Body of pancreas (tissue), 4 donors: ENCODE measurements around the gene C9orf78. TPM values are rescaled to one million over a fixed set of nuclear protein-coding genes. Genes with fewer than 3 reads are reported as not detected.

Source experiments
- ATAC-seq: fragments of 150-250 bp; one replicate; pipeline ENCODE4 v1.9.1; 2016
- DNase-seq, 4 donors: peaks; one replicate each; pipeline ENCODE4 v3.0.0-alpha.2; 2019
- H3K27ac ChIP-seq, 4 donors: fragments of 200-600 bp; sonication (generic); 1 replicate in 3 of 4; 2 replicates in 1 of 4; pipeline versions ENCODE4 v1.5.1 to v1.6.1; 2016 to 2019; ENCODE audit warnings: mild to moderate bottlenecking in 1 of 4, mixed read lengths in 1 of 4, moderate library complexity in 1 of 4
- H3K27me3 ChIP-seq, 2 donors: fragments of 200-600 bp; sonication (generic); one replicate each; pipeline ENCODE4 v1.6.0; 2016; ENCODE audit warnings: mild to moderate bottlenecking in 1 of 2
- H3K36me3 ChIP-seq, 2 donors: fragments of 200-600 bp; sonication (generic); replicated peaks in 1 of 2; 2 replicates each; pipeline ENCODE4 v1.5.1; 2016; ENCODE audit warnings: low read depth in 2 of 2; ENCODE audit not compliant: insufficient read depth in 1 of 2
- H3K4me1 ChIP-seq: fragments of 200-600 bp; sonication (generic); one replicate; pipeline ENCODE4 v1.6.0; 2016
- H3K4me3 ChIP-seq, 2 donors: fragments of 200-600 bp; sonication (generic); 1 replicate in 1 of 2; 2 replicates in 1 of 2; pipeline ENCODE4 v1.5.1; 2016 to 2019
- H3K9me3 ChIP-seq, 3 donors: fragments of 200-600 bp; sonication (generic); 1 replicate in 2 of 3; 2 replicates in 1 of 3; pipeline ENCODE4 v1.5.1; 2016
- POLR2A ChIP-seq, 3 donors: fragments of 450-650 bp; IDR thresholded peaks; one replicate each; pipeline ENCODE4 v1.6.1; 2016; ENCODE audit warnings: antibody characterized with exemption in 3 of 3, mild to moderate bottlenecking in 2 of 3
- WGBS, 2 donors: methylation state at CpG; one replicate each; pipeline ENCODE4 v1.1.5; 2017; 5-methylcytosine and 5-hydroxymethylcytosine counted together
- intact Hi-C: fragments of 100-400 bp; cut with DNase I; formaldehyde crosslinking; loops from one replicate; pipeline ENCODE4 v1.15.1; 2023
- total RNA-seq, 2 donors: library from RNA; depleted of rRNA; stranded (reverse); fragments of >200 nt; gene quantifications; one replicate each; pipeline ENCODE4 v1.1.0, GENCODE V29; 2016
- TF ChIP-seq, protein P1 (sequence below), 7 experiments: fragments of 450-650 bp in 4 of 7; fragments of 200-600 bp in 3 of 7; sonication (generic) in 3 of 7; IDR thresholded peaks; one replicate each; pipeline ENCODE4 v1.5.1; 2016 to 2019; ENCODE audit warnings: antibody characterized with exemption in 7 of 7

Gene C9orf78
- total RNA-seq, 2 donors from 2014 or later, result 25.1 to 48.0 TPM

- no peaks in the 10 kb centered on the region for H3K9me3 ChIP-seq
- DNase-seq, result no peak
- no peak overlapping the region for H3K27ac ChIP-seq
- TF ChIP-seq POLR2A (IDR thresholded peaks at IDR 0.05), result no peak
- TF ChIP-seq, protein P1, sequence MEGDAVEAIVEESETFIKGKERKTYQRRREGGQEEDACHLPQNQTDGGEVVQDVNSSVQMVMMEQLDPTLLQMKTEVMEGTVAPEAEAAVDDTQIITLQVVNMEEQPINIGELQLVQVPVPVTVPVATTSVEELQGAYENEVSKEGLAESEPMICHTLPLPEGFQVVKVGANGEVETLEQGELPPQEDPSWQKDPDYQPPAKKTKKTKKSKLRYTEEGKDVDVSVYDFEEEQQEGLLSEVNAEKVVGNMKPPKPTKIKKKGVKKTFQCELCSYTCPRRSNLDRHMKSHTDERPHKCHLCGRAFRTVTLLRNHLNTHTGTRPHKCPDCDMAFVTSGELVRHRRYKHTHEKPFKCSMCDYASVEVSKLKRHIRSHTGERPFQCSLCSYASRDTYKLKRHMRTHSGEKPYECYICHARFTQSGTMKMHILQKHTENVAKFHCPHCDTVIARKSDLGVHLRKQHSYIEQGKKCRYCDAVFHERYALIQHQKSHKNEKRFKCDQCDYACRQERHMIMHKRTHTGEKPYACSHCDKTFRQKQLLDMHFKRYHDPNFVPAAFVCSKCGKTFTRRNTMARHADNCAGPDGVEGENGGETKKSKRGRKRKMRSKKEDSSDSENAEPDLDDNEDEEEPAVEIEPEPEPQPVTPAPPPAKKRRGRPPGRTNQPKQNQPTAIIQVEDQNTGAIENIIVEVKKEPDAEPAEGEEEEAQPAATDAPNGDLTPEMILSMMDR (IDR thresholded peaks at IDR 0.05), result no peak
- intact Hi-C loops, result no loop called here
- H3K27me3 ChIP-seq, result no peaks in the 10 kb centered on the region
- no peaks in the 10 kb centered on the region for H3K4me1 ChIP-seq
- no peak for ATAC-seq
- 42 to 64% methylated on average over 8 to 11 of the region's 11 CpGs for WGBS, 2 donors
- no peak overlapping the region for H3K4me3 ChIP-seq
- peaks cover 0 to 8% of the 10 kb centered on the region in 2 donors for H3K36me3 ChIP-seq
These were observed 30.0 kb upstream of the C9orf78 start for GRCh38 chr9:129864991-129865647.

- DNase-seq, result peak in 1 of 4 donors; percentile 22
- no peak for ATAC-seq
- H3K9me3 ChIP-seq, result no peaks in the 10 kb centered on the region
- no peak overlapping the region for H3K4me3 ChIP-seq
- H3K27me3 ChIP-seq, result no peaks in the 10 kb centered on the region
- peaks cover 0 to 8% of the 10 kb centered on the region in 2 donors for H3K36me3 ChIP-seq
- WGBS, 2 donors, result 67 to 87% methylated on average over 14 of the region's 14 CpGs
- no peaks in the 10 kb centered on the region for H3K4me1 ChIP-seq
- H3K27ac ChIP-seq, result no peak overlapping the region
- TF ChIP-seq POLR2A (IDR thresholded peaks at IDR 0.05), result no peak
- TF ChIP-seq, protein P1 (IDR thresholded peaks at IDR 0.05), result no peak
- intact Hi-C loops, result no loop called here
These were observed 28.1 kb upstream of the C9orf78 start for GRCh38 chr9:129863059-129863690.

DNA sequence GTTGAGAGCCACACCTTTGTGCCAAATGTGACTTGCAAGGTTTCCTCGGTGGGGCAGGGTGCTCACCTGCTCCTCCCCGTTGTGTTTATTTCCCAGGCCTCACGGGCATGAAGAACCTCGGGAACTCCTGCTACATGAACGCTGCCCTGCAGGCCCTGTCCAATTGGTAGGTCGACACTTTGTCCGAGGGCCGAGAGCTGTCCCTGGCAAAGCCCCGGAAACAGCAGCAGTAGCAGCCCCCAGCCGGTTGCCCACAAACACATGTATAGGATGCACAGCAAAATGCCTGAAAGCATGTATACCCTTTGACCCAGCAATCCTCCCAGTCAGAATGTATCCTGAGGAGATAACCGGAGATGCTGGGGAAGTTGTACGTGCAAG lies 26.4 kb upstream of the C9orf78 start:
- Histone ChIP-seq H3K4me3 (no peak overlapping the region), H3K36me3 (peaks cover 0 to 8% of the 10 kb centered on the region in 2 donors), H3K27ac (no peak overlapping the region), H3K27me3 (no peaks in the 10 kb centered on the region), H3K9me3 (no peaks in the 10 kb centered on the region), H3K4me1 (no peaks in the 10 kb centered on the region)
- intact Hi-C loops, result no loop called here
- DNase-seq (no peak), ATAC-seq (no peak)
- no peak for TF ChIP-seq POLR2A (IDR thresholded peaks at IDR 0.05)
- TF ChIP-seq, protein P1 (IDR thresholded peaks at IDR 0.05), result no peak
- WGBS, 2 donors, result 85 to 92% methylated on average over 11 of the region's 12 CpGs

GRCh38 chr9:129860653-129861446 lies 25.8 kb upstream of the C9orf78 start:
- ATAC-seq (no peak), DNase-seq (no peak)
- Histone ChIP-seq H3K36me3 (peaks cover 0 to 8% of the 10 kb centered on the region in 2 donors), H3K4me1 (no peaks in the 10 kb centered on the region), H3K27ac (no peak overlapping the region), H3K9me3 (no peaks in the 10 kb centered on the region), H3K4me3 (no peak overlapping the region), H3K27me3 (no peaks in the 10 kb centered on the region)
- 65 to 74% methylated on average over 10 to 11 of the region's 11 CpGs for whole genome bisulfite sequencing, 2 donors
- no peak for TF ChIP-seq POLR2A (IDR thresholded peaks at IDR 0.05)
- TF ChIP-seq, protein P1 (IDR thresholded peaks at IDR 0.05), result no peak
- intact Hi-C loops, result no loop called here
